Adipocyte (in vitro differentiated cells): Measurements from ENCODE around the gene GOT1.
A peak's percentile ranks its signal among the peaks of the same experiment; 100 is the strongest.

Experiments
- DNase-seq: peaks from one replicate; pipeline ENCODE4 v3.0.0-alpha.2; 2015; ENCODE audit warnings: low read depth
- H3K27me3 ChIP-seq: replicated peaks from 2 replicates; pipeline ENCODE4 v1.7.0; 2013; ENCODE audit warnings: mild to moderate bottlenecking, low read length, moderate library complexity; ENCODE audit not compliant: control insufficient read depth, insufficient read depth
- H3K36me3 ChIP-seq: 2 replicates; pipeline ENCODE4 v1.7.0; 2013; ENCODE audit warnings: low read length, mild to moderate bottlenecking, moderate library complexity; ENCODE audit not compliant: control insufficient read depth, insufficient read depth, severe bottlenecking
- H3K4me1 ChIP-seq: 2 replicates; pipeline ENCODE4 v1.7.0; 2013; ENCODE audit warnings: mild to moderate bottlenecking, low read length, moderate library complexity; ENCODE audit not compliant: control insufficient read depth, insufficient read depth
- H3K4me3 ChIP-seq: 2 replicates; pipeline ENCODE4 v1.7.0; 2013; ENCODE audit warnings: mild to moderate bottlenecking, low read length, moderate library complexity
- H3K9ac ChIP-seq: 2 replicates; pipeline ENCODE4 v1.7.0; 2013; ENCODE audit warnings: mild to moderate bottlenecking, low read length, moderate library complexity
- H3K9me3 ChIP-seq: 2 replicates; pipeline ENCODE4 v1.7.0; 2013; ENCODE audit warnings: mild to moderate bottlenecking, low read length, moderate library complexity; ENCODE audit not compliant: control insufficient read depth

Gene GOT1

DNA sequence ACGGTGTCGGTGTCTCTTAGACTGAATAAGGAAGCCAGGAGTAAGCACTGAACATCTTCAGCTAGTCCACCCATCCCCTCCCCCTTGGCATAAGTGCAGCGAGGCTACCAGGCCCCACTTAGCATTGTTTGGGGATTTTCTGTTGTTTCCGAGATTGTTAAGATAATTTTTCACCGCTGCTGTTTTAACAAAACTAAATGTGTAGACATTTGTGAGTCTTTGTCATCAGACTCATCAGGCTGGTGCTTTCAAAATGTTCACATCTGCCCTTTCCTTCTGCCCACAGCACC is 21.0 kb upstream of the GOT1 start:
- no peak overlapping the region for H3K9ac ChIP-seq
- no peaks in the 10 kb centered on the region for H3K36me3 ChIP-seq
- H3K4me1 ChIP-seq = peaks cover 3% of the 10 kb centered on the region
- H3K4me3 ChIP-seq = no peak overlapping the region
- no peaks in the 10 kb centered on the region for H3K9me3 ChIP-seq
- peaks cover 62% of the 10 kb centered on the region for H3K27me3 ChIP-seq
- DNase-seq = no peak

DNA sequence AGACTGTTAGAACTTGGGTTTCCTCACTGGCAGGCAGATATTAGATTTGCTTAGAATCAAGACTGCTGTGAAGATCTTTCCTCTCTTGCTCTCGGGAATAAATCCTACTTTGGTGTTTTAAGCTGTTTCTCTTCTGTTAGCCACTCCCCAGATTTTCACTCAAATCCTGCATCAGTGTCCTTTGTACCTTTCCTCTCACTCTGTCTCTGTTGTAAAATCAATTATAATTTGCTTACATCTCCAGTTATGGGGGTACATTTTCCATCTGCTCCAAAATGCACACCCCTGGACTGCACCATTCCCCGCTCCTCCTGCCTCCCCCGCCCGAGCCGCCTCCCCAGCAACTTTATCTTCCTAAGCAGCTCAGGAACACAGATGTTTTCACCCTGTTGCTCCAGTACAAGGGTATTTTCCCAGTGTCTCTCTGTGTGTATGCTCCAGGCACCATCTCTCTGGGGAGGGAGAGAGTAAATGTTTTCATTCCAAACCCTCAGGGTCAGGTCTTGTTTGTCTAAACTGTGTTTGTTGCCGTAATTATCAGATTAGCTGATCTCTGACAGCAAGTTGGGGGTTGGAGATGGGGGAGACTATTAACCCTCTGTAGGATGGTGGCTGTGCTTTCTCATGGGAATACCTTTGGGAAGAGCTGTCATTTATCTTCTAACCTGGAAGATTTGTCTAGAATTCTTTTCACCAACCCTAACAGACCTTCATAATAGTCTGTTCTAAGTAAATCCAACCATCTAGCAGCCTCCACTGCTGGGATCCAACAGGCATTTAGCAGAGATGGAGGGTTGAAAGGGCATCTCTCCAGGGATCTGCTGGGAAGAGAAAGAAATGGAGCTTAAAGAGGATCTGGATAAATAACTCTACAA is 20.4 kb upstream of the GOT1 start:
- Histone ChIP-seq H3K36me3 (no peaks in the 10 kb centered on the region), H3K27me3 (peaks cover 62% of the 10 kb centered on the region), H3K4me3 (no peak overlapping the region), H3K4me1 (peaks cover 3% of the 10 kb centered on the region), H3K9ac (no peak overlapping the region), H3K9me3 (no peaks in the 10 kb centered on the region)
- DNase-seq = no peak

DNA sequence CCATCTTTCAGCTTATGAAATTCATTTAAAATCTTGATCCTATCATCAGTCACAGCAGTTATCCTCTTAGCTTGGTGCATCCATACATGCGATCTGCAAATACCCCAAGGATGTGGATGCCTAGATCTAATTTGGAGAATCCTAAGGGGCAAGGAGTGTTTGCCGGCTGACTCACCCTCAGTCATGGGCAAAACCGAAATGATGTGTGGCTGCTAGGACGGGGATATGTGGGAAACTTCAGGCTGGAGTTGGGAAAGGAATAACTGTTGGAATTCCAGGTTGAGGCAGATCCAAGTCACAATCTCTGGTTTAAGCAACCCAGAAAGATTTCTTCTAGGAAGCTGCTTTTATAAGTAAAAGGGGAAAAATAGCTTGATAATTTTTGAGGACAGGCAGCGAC is 19.7 kb upstream of the GOT1 start:
- Histone ChIP-seq H3K4me3 (no peak overlapping the region), H3K27me3 (peaks cover 57% of the 10 kb centered on the region), H3K4me1 (peaks cover 3% of the 10 kb centered on the region), H3K36me3 (no peaks in the 10 kb centered on the region), H3K9me3 (no peaks in the 10 kb centered on the region), H3K9ac (no peak overlapping the region)
- DNase-seq = no peak

DNA sequence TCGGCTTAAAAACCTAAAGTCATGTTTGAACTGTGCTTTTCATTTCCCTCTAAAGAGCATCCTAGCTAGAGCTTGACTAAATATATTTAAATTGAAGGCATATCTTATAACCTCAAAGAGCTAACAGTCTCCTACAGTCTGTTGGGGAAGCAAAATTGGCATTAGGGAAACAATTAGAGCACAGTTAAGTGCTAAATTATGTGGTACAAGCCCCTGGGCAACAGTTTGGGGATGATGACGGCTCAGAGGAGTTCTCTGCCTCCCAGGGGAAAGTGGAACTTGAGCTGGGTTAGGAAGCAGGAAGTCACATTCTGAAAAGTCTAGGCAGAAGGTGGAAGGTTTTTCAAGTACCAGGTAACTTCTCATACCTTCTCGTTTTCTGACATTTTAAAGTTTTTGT is 18.6 kb upstream of the GOT1 start:
- no peak overlapping the region for H3K9ac ChIP-seq
- H3K4me1 ChIP-seq = peaks cover 3% of the 10 kb centered on the region
- H3K4me3 ChIP-seq = no peak overlapping the region
- DNase-seq = no peak
- no peaks in the 10 kb centered on the region for H3K36me3 ChIP-seq
- H3K27me3 ChIP-seq = peaks cover 55% of the 10 kb centered on the region
- no peaks in the 10 kb centered on the region for H3K9me3 ChIP-seq

- no peaks in the 10 kb centered on the region for H3K36me3 ChIP-seq
- DNase-seq = no peak
- H3K9me3 ChIP-seq = no peaks in the 10 kb centered on the region
- H3K27me3 ChIP-seq = peaks cover 19% of the 10 kb centered on the region
- no peaks in the 10 kb centered on the region for H3K4me1 ChIP-seq
- no peak overlapping the region for H3K9ac ChIP-seq
- H3K4me3 ChIP-seq = no peak overlapping the region
These were observed 14.1 kb upstream of the GOT1 start for GRCh38 chr10:99444383-99445045.

- no peak overlapping the region for H3K9ac ChIP-seq
- H3K4me1 ChIP-seq = no peaks in the 10 kb centered on the region
- no peaks in the 10 kb centered on the region for H3K9me3 ChIP-seq
- peaks cover 11% of the 10 kb centered on the region for H3K27me3 ChIP-seq
- H3K36me3 ChIP-seq = no peaks in the 10 kb centered on the region
- no peak for DNase-seq
- no peak overlapping the region for H3K4me3 ChIP-seq
These were observed 13.1 kb upstream of the GOT1 start for GRCh38 chr10:99443500-99443899.

DNA sequence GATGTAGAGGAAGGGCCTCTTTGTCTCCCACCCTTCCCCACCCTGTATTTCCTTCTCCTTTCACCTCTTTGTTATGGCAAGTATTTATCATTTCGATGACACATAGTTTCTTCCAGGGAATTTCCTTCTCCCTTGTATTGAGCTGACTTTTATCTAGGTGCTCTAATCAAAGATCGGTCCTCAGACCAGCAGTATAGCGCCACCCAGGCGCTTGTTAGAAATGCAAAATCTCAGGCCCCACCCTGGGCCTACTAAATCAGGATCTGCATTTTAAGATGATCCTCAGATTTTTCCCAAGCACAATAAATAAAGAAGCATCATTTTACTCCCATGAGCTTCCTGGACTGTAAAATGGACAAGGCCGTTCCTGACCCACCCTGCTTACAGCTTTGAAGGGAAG is 12.0 kb upstream of the GOT1 start:
- H3K9ac ChIP-seq = no peak overlapping the region
- no peaks in the 10 kb centered on the region for H3K36me3 ChIP-seq
- H3K9me3 ChIP-seq = no peaks in the 10 kb centered on the region
- H3K4me3 ChIP-seq = no peak overlapping the region
- no peaks in the 10 kb centered on the region for H3K4me1 ChIP-seq
- H3K27me3 ChIP-seq = peaks cover 10% of the 10 kb centered on the region
- no peak for DNase-seq

DNA sequence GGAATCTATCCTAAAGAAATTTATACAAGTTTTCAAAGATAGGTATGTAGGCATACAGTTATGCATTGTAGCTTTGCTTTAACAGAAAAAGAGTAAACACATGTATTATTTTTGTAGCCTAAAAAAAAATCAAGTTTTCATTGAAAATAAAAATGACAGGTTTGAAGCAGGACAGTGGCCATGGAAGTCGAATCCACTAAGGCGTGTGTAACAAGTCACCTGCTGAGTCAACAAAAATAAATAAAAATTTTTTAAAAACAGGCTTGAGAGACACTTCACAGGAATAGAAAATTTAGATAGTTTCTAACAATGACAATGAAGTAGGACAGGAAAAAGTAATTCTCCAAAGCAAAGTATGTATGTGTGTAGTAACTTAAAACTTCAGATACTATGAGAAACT is 8.5 kb upstream of the GOT1 start:
- no peak overlapping the region for H3K9ac ChIP-seq
- H3K4me1 ChIP-seq = no peaks in the 10 kb centered on the region
- DNase-seq = no peak
- no peaks in the 10 kb centered on the region for H3K36me3 ChIP-seq
- H3K27me3 ChIP-seq = no peaks in the 10 kb centered on the region
- no peaks in the 10 kb centered on the region for H3K9me3 ChIP-seq
- H3K4me3 ChIP-seq = no peak overlapping the region

DNA sequence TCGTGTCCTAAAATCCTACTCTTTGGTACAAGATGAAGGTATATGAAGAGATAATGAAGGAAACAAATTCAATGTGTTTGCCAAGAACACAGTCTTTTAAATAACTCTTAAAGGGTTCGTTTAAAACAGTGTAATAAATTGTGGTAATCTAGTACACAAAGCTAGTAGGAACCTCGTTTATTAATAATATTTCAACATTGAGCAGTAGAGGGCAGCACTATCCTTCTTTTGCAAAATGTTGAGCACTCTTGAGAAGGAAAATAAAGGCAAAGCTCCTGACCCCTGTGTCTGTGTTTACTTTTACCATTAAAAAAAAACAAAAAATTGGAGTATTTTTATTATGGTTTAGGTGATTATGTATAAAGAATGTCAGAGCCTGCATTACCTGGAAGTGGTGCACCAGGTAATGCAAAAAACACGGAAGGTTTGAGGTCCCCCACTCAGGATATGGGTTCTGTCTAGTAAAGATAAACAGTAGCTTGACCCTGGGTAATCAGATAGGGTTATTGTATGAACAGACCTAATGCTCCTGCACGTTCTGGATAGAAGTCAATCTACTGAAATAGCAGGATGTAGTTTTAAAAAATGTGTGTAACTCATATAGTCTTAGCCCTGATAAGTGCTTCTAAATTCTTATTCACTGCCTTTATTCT is 5.7 kb upstream of the GOT1 start:
- Histone ChIP-seq H3K36me3 (no peaks in the 10 kb centered on the region), H3K4me1 (peaks cover 10% of the 10 kb centered on the region), H3K27me3 (no peaks in the 10 kb centered on the region), H3K4me3 (no peak overlapping the region), H3K9me3 (no peaks in the 10 kb centered on the region), H3K9ac (no peak overlapping the region)
- peak; percentile 83 for DNase-seq

DNA sequence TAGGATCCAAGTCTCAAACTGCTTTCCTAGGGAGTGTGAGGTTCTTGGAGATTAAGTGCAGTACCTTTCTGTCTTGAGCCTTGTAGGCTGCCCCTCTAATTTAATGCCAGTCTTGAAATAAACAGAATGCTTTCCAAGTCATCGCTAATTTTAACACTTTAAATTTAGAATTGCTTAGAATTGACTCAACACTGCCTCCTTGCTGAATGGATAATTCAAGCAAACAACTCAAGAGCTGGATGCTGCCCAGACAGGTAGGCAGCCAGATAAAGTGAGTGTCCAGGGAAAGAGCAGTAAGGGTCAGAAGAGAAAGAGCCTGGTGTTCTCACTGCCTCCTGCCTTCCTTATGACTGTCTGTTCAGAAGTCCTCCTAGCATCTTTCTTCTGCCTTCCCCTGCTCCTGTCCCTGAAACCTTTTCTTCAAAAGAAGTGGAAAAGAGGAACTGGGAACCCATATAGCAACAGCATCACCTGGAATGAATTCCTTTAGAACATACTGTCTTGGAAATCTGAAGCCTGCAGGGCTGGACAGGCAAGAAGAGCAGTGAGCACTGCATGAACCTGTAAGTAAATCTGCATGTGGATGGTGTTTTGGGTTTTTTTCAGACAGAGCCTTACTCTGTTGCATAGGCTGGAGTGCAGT is 3.1 kb upstream of the GOT1 start:
- H3K9me3 ChIP-seq = no peaks in the 10 kb centered on the region
- peak; percentile 16 for DNase-seq
- peaks cover 19% of the 10 kb centered on the region for H3K4me1 ChIP-seq
- H3K27me3 ChIP-seq = no peaks in the 10 kb centered on the region
- H3K4me3 ChIP-seq = no peak overlapping the region
- H3K36me3 ChIP-seq = no peaks in the 10 kb centered on the region
- no peak overlapping the region for H3K9ac ChIP-seq

GRCh38 chr10:99432881-99433280 is 2.5 kb upstream of the GOT1 start:
- H3K36me3 ChIP-seq = no peaks in the 10 kb centered on the region
- no peak overlapping the region for H3K4me3 ChIP-seq
- H3K9ac ChIP-seq = no peak overlapping the region
- no peaks in the 10 kb centered on the region for H3K27me3 ChIP-seq
- no peak for DNase-seq
- peaks cover 19% of the 10 kb centered on the region for H3K4me1 ChIP-seq
- H3K9me3 ChIP-seq = no peaks in the 10 kb centered on the region
